GM21423 (cell line): ENCODE data around the gene SYNPO.

Experiments
- ATAC-seq: cut with Tn5 transposase; IDR thresholded peaks from one replicate; pipeline ENCODE4 v1.9.1; 2021; ENCODE audit warnings: mild to moderate bottlenecking, moderate library complexity; ENCODE audit not compliant: unreplicated experiment

SYNPO gene

DNA sequence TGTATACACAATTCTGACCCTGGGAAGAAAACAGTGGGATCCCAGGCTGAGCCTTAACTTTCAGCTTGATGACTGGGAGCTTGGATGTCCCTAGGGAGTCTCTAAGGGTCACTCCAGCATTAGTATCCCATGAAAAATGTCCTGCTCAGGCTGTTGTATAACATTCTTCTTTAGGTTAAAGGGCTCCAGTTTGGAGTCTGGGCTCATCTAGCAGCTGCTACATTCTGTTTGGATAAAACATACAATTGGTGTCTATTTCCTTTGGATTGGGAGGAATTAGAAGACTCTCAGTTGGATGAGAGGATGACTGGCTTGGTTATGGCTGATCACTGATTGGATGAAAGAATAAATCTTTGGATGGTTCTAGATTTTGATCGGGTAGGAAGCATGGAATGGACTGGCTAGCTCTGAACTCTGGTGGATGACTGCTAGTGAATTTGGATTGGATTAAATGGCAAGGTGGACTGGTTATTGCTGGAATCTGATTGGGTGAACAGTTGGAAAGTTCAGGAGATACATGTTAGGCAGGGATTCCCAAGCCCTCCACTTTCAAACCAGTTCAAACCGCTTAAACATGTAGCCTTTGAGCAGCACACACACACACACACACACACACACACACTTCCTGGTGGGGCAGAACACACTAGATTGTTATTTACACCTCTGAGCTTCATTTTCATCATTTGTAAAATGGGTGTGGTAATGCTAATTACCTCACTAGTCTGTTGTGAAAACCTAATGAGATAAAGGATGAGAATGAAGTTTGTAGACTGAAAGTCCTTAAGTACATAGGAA lies 13.5 kb downstream of the SYNPO start:
- ATAC-seq = no peak

DNA sequence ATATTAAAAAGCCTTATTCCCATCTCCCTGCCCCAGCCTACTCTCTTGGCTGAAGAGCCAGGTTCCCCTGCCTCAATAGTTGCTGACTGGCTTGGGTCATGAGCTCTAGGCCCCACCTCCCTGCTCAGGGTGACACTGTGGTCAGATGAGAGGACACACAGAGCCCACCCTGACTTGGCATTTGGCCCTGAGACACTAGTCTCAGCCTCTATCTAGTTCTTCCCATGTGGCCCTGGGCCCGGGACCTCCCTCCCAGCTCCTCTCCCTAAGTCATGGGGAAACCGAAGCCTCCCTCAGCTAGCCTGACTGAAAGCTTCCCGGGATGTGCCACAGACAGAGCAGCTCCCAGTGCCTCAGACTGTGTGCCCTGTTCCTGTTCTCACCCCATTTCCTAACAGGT lies 14.8 kb downstream of the SYNPO start:
- ATAC-seq = no peak

DNA sequence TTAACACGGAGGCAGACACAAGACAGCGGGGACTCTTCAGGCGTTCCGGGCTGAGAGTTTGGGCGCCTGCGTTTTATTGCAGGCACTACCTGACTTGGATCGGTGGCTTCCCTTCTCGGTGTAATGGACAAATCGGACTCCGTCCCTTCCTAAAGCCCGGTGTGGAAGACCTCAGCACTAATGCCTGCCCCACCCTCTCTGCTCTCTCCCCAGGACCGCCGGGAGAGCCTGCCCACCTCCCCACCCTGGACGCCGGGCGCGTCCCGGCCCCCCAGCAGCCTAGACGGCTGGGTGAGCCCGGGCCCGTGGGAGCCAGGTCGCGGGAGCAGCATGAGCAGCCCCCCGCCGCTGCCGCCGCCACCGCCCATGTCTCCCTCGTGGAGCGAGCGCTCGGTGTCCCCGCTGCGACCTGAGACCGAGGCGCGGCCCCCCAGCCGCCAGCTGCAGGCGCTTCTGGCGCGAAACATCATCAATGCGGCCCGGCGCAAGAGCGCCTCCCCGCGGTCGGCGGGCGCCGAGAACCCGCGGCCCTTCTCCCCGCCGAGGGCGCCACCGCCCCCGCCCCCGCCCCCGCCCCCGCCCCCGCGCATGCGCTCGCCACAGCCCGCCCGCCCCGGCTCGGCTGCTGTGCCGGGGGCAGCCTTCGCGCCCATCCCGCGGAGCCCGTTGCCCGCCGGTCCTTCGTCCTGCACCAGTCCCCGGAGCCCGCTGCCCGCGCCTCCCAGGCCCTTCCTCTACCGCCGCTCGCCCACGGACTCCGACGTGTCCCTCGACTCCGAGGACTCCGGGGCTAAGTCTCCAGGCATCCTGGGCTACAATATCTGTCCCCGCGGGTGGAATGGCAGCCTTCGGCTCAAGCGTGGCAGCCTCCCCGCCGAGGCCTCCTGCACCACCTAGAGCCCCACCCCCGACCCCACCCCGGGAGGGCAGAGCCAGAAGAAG lies 16.0 kb downstream of the SYNPO start:
- peak; percentile 80 for ATAC-seq

DNA sequence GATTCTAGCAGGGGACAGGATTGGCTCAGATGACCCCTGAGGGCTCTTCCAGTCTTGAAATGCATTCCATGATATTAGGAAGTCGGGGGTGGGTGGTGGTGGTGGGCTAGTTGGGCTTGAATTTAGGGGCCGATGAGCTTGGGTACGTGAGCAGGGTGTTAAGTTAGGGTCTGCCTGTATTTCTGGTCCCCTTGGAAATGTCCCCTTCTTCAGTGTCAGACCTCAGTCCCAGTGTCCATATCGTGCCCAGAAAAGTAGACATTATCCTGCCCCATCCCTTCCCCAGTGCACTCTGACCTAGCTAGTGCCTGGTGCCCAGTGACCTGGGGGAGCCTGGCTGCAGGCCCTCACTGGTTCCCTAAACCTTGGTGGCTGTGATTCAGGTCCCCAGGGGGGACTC lies 17.7 kb downstream of the SYNPO start:
- ATAC-seq = no peak

DNA sequence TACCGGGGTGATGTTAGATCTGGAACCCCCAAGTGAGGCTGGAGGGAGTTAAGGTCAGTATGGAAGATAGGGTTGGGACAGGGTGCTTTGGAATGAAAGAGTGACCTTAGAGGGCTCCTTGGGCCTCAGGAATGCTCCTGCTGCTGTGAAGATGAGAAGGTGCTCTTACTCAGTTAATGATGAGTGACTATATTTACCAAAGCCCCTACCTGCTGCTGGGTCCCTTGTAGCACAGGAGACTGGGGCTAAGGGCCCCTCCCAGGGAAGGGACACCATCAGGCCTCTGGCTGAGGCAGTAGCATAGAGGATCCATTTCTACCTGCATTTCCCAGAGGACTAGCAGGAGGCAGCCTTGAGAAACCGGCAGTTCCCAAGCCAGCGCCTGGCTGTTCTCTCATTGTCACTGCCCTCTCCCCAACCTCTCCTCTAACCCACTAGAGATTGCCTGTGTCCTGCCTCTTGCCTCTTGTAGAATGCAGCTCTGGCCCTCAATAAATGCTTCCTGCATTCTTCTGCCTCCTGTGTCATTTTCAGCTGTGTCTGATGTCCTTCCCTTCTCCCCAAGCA lies 18.3 kb downstream of the SYNPO start:
- ATAC-seq = no peak

DNA sequence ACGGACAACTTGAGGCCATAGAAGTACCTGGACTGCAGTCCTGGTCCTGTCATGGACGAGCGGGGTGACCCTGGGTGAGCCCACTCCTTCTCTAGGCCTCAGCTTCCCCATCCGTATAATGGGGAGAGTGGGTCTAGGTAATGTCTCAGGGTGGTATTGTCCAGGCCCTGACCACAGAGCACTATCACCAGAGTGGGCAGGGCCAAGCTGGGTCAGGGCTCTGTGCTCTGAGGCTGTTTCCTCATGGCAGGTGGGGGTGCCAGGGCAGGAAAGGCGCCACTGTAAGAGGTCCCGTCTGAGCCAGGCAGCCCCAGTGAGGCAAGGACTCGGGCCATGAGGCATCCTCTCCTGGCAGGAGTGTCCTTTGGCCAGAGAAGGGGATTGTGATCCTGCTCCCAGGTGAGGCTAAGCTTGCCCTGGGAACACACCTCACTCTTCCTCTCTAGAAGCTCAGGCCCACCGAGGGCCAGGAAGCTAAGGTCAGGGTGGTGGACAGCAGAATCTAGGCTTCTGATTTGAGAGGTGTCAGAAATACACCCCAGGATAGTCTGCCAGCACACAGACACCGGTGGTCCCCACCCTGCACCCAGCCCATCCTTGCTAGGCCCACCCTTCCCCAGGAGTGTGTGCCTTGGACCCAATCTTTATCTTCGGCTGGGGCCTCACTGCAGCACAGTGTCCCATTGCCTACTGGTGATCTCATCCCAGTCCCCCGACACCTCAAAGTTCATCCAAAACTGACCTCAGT lies 19.1 kb downstream of the SYNPO start:
- no peak for ATAC-seq

DNA sequence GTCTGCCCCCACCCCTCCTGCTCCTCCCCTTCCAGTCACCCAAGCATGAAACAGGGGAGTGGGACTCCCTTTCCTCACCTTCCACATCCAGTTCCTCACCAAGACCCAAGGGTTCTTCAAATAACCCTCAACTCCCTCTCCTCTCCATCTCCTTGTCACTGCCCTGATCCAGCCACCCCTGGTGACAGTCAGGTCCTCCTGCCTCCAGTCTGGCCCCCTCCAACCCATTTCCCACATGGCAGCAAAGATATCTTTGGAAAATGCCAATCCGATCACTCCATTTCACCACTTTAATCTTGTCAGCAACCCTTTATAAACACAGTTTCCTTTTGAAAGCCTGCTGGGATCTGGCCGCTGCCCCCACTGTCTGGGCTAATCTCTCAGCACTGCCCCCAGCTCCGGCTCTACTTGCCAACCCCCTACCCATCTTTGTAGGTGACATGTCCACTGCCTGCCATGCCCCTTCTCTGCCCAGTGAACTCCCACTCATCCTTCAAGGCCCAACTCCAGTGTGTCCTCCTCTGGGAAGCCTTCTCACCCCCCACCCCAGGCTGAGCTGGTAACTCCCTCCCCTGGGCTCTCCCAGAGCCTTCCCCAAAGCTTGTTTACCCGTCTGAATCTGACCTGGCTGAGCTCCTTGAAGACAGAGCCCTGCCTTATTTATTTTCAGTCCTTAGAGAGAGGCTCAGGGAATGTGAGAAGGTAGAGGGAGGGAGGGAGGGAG lies 19.8 kb downstream of the SYNPO start:
- no peak for ATAC-seq

DNA sequence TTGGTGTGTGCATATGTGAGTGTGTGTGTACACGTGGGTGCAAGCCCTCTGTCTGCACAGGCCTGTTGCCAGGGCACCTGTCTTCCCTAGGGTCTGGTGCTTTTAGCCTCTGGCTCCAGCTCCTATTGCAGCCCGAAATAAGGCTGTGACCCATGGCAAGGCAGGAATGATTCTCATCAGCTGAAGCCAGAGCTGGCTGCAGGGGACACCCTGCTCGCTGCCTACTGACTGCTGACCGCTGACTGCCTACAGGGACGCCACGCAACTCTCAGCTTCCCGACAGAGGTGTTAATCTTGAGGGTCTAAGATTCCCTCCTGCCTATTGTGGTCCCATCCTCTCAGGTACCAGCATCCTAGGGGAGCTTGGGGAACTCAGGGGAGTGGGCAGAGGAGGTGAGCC lies 20.6 kb downstream of the SYNPO start, which contains the start of gene MYOZ3:
Gene MYOZ3, plus strand, starts transcription at position 166 of the 400 bp plus-strand sequence. CDS start 1,691 bp downstream, outside the sequence.
- ATAC-seq = no peak

DNA sequence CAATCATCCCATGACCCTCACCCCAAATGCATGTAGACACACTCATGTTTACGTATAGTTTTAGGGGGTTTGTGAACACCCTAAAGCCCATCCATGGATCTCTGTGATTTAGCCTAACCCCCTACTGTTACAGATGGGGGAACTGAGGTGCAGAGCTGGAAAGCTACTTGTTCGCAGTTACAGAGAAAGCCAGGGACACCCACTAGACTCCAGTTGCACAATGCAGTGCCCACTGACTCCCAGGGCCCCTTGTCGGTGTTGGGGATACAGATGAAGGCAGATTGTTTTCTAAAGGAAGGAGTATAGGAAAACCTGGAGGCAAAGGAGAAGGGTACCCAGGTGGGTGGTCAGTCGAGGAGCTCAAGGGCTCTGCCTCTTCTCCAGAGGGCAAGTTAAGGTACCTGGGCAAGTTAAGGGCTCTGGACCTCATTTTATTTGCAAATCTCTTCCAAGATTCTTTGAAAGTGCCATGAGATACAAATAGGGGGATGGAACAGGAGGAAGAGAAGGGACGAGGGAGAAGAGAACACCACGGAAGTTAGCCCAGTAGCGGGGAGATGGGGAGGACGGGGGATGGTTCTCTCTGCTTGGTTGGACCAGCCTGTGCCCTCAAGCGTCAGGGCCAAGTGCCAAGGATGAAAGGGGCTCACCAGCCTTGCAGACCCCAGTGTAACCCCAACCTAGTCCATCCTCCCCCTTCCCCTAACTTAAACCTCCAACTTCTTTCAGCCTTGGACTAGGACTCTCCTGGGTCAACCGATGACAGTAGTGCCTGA lies 21.5 kb downstream of the SYNPO start:
- no peak for ATAC-seq

DNA sequence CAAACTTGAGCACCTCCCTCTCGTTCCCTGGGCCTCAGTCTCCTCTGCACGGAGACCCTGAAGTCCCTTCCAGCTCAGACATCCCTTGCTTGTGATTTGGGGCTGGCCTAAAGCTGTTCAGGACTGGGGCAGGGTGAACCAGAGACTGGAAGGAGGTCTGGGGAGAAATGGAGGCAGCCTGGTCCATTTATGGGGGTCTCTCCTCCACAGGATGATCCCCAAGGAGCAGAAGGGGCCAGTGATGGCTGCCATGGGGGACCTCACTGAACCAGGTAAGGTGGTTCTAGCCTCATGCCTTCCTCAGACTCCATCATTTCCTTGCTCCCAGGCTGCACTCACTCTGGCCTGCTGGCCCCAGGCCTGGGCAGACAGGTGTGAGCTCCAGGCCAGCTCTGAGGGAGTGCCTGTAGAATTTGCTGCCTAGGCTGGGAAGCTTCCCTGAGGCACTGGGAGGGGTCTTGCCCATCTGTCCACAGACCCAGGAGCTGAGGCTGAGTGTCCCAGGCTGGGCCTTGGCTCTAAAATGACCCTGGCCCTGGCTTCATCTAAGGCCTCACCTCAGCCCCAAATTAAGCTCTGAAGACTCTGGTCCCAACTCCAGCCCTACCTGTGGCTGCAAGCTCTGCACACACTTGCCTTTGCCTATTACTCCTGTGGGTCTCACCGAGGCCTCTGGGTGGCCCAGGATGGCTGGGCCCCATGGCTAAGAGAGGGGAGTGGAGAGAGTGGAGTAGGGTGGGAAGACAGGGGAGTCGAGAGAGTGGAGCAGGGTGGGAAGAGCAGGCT lies 22.5 kb downstream of the SYNPO start:
- ATAC-seq = no peak

DNA sequence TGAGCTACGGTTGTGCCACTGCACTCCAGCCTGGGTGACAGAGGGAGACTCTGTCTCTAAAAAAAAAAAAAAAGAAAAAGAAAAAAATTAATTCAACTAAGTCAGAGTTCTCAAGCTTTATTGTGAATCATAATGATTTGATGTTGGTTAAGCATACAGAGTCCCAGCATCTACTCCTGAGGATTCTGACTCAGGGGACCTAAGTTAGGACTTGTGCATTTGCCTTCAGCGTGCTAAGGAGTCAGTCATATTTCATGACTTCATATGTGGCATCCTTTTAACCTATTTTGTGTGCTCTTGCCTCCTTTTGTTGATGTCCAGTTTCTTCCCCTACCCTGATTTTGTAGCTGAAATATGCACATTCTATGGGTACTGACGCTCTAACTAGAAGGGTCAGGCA lies 23.5 kb downstream of the SYNPO start:
- ATAC-seq = no peak

DNA sequence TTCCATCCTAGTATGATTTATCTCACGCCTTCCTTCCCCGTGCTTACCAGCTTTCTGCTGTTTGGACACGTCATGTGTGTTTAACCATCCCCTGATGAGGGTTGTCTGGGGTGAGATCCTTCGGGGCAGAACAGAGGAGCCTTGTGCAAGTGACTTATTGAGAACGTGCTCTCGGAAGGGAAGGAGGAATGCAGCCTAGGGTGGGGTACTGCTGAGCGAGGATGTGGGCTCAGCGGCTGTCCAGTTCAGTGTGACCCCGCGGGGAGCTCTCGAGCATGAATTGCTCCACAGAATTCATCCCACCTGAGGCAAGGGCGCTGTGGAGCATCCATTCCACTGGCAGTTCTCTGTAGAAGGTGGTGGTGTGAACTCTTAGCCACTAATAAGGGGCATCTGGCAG lies 24.6 kb downstream of the SYNPO start:
- ATAC-seq = no peak

DNA sequence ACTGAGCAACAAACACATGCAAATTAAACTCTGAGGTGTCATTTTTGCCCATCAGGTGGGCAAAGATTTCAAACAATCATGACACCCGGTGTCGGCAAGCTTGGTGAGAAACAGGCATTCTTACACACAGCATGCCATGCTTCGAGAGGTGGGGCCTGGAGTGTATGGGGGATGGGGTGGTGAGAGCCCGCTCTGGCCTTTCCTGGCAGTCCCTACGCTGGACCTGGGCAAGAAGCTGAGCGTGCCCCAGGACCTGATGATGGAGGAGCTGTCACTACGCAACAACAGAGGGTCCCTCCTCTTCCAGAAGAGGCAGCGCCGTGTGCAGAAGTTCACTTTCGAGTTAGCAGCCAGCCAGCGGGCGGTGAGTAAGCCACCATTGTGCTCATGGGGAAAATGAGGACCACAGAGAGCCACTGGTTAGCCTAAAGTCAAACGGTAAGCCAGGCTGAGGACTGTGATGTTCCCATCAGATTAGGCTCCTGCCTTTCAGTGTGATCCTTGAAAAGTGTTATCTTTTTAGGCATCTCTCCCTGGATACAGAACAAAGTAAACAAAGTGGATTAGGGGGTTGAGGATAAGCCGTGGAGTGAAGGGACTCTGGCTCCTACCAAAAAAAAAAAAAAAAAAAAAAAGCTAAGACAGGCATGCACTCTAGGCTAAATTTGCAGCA lies 30.0 kb downstream of the SYNPO start:
- ATAC-seq = no peak

DNA sequence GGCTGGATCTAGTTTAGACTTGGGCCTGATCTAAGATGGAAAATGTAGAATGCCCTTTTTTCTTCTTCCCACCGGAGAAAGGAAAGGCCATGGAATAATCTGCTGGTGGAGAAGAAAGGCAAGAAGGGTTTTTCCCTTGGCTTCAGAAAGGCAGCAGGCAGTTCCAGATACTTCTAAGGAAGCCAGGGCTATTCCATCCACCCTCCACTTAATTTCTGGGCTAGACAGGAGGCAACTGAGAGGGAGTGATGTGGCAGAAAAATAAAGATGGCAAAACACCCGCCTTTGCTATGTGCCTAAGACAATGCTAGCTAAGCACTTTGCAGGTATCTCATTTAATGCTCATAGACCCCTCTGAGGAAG lies 30.5 kb downstream of the SYNPO start:
- ATAC-seq = no peak

DNA sequence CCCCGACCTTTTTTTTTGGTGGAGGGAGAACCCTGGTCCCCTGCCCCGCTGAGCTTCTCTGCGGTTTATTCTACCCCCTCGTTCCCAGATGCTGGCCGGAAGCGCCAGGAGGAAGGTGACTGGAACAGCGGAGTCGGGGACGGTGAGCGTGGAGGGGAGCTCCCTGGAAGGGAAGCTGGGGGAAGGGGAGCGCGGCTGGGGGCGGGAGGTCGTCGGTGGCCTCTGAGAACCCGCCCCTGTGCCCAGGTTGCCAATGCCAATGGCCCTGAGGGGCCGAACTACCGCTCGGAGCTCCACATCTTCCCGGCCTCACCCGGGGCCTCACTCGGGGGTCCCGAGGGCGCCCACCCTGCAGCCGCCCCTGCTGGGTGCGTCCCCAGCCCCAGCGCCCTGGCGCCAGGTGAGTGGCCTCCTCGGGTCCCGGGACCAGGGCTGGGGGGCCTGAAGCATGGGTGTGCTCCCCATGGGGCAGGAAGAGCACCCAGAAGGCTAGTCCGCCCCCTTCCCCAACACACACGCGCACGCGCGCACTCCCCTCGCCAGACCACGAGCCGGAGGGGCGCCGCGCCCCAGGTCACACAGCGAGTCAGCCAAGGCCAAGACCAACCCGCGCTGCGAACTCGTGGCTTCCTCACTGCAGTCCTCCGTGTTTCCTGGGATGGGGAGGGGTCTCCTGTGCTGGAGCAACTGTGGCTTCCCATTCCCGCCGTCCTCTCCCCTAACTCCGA lies 31.2 kb downstream of the SYNPO start:
- ATAC-seq = peak; percentile 29

DNA sequence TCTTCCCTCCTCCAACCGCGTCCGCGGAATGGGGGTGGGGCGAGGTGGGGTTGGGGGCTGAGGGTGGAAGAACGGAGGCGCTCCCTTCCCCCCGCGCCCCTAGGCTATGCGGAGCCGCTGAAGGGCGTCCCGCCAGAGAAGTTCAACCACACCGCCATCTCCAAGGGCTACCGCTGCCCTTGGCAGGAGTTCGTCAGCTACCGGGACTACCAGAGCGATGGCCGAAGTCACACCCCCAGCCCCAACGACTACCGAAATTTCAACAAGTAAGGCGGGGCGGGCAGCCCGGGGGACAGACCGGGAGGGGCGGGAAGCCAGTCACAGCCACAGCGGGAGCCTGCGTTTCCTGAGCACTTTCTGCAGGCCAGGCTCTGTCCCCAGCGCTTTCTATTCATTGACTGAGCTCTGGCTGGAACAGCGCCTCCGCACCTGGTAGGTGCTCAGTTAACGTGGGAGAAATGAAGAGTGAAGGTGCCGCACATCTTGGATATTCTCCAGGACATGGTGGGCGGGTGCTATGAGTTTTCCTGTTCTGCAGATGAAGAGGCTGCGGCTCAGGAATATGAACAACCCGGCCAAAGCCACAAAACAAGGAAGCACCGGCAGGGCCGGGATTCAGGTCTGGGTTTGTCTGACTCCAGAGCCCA lies 31.9 kb downstream of the SYNPO start:
- ATAC-seq = peak; percentile 54

DNA sequence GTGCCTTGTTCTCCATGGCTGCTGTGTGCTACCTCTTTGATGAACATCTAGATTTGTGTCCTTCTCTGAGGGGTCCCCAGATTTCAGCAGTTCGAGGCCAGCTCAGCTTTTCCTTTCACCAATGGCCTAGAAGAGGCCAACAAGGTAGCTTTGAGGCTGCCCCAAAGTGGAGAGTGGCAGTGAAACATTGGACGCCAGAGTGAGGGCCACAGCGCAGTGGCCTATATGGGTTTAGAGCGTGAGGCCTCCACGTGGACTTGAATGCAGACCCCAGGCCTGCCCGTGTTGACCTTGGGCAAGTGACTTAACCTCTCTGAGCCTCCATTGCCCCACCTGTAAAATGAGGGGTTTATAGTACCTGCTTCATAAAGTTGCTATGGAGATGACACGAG lies 32.4 kb downstream of the SYNPO start:
- no peak for ATAC-seq
